HEK293 (cell line): Measurements from ENCODE around the gene POLR2H.

Experiments used
- CTCF ChIA-PET: fragments of 350-600 bp; formaldehyde crosslinking; extraction: SDS; loops from one replicate; lab custom pipeline; 2021; ENCODE audit warnings: antibody characterized with exemption; lab: Yijun Ruan, JAX
- POLR2A ChIA-PET: fragments of 300-600 bp; formaldehyde crosslinking; extraction: SDS; loops from one replicate; lab custom pipeline; 2020; ENCODE audit warnings: antibody characterized with exemption, inconsistent platforms; lab: Yijun Ruan, JAX
- H3K27ac ChIP-seq: fragments of 200-500 bp; sonication (Bioruptor generic); 2 replicates; pipeline ENCODE4 v1.5.1; 2014; ENCODE audit warnings: low read depth, low read length, control low read depth, inconsistent platforms; ENCODE audit errors: extremely low read depth
- H3K36me3 ChIP-seq, 2 experiments: fragments of 200-500 bp in 1 of 2; sonication (Bioruptor generic) in 1 of 2; 1 replicate in 1 of 2; 2 replicates in 1 of 2; pipeline ENCODE4 v1.5.1; 2014 to 2017; ENCODE audit warnings: inconsistent platforms in 2 of 2, low read length in 2 of 2; ENCODE audit not compliant: control insufficient read depth in 2 of 2, insufficient read depth in 1 of 2
- H3K4me1 ChIP-seq: fragments of 200-500 bp; sonication (Bioruptor generic); 2 replicates; pipeline ENCODE4 v1.5.1; 2014; ENCODE audit warnings: mild to moderate bottlenecking, low read length, inconsistent platforms; ENCODE audit not compliant: control insufficient read depth, insufficient read depth
- H3K4me3 ChIP-seq: 2 replicates; pipeline ENCODE4 v1.5.1; 2011; ENCODE audit warnings: low read depth, mild to moderate bottlenecking, control low read depth, low read length, moderate library complexity
- H3K9me3 ChIP-seq: fragments of 200-500 bp; sonication (Bioruptor generic); 2 replicates; pipeline ENCODE4 v1.5.1; 2014; ENCODE audit warnings: low read depth, low read length, inconsistent platforms; ENCODE audit not compliant: control insufficient read depth, insufficient read depth
- FEZF1 ChIP-seq: fragments of 450-650 bp; formaldehyde crosslinking; IDR thresholded peaks from 2 replicates; pipeline ENCODE4 v1.5.1; 2016; ENCODE audit warnings: missing biosample characterization, missing genetic modification characterization
- HOXD13 ChIP-seq: sonication (generic); formaldehyde crosslinking; IDR thresholded peaks from 2 replicates; pipeline ENCODE4 v1.8.0; 2022; ENCODE audit warnings: missing genetic modification reagents, borderline replicate concordance
- MZF1 ChIP-seq: fragments of 450-650 bp; formaldehyde crosslinking; IDR thresholded peaks from 2 replicates; pipeline ENCODE4 v1.5.1; 2017; ENCODE audit warnings: missing biosample characterization, missing genetic modification characterization, borderline replicate concordance
- PRDM10 ChIP-seq: fragments of 450-650 bp; formaldehyde crosslinking; IDR thresholded peaks from 2 replicates; pipeline ENCODE4 v1.5.1; 2016; ENCODE audit warnings: missing biosample characterization, missing genetic modification characterization
- PRDM6 ChIP-seq: fragments of 450-650 bp; formaldehyde crosslinking; IDR thresholded peaks from 2 replicates; pipeline ENCODE4 v1.5.1; 2017; ENCODE audit warnings: missing biosample characterization, missing genetic modification characterization
- ZBTB1 ChIP-seq: fragments of 450-650 bp; formaldehyde crosslinking; IDR thresholded peaks from 2 replicates; pipeline ENCODE4 v1.5.1; 2016; ENCODE audit warnings: missing biosample characterization, missing genetic modification characterization
- ZBTB6 ChIP-seq: fragments of 450-650 bp; formaldehyde crosslinking; IDR thresholded peaks from 2 replicates; pipeline ENCODE4 v1.5.1; 2017; ENCODE audit warnings: missing biosample characterization, missing genetic modification characterization
- ZEB2 ChIP-seq: fragments of 450-650 bp; formaldehyde crosslinking; IDR thresholded peaks from 2 replicates; pipeline ENCODE4 v1.5.1; 2016; ENCODE audit warnings: missing biosample characterization, missing genetic modification characterization
- ZFP3 ChIP-seq: fragments of 450-650 bp; formaldehyde crosslinking; IDR thresholded peaks from 2 replicates; pipeline ENCODE4 v1.5.1; 2016; ENCODE audit warnings: low read depth, missing biosample characterization, missing genetic modification characterization
- ZNF214 ChIP-seq: fragments of 450-650 bp; formaldehyde crosslinking; IDR thresholded peaks from 2 replicates; pipeline ENCODE4 v1.5.1; 2017; ENCODE audit warnings: missing biosample characterization, mild to moderate bottlenecking, missing genetic modification characterization, borderline replicate concordance
- ZNF248 ChIP-seq: fragments of 450-650 bp; formaldehyde crosslinking; IDR thresholded peaks from 2 replicates; pipeline ENCODE4 v1.5.1; 2017; ENCODE audit warnings: missing biosample characterization, missing genetic modification characterization
- ZNF292 ChIP-seq: fragments of 450-650 bp; formaldehyde crosslinking; IDR thresholded peaks from 2 replicates; pipeline ENCODE4 v1.5.1; 2016; ENCODE audit warnings: low read depth, missing biosample characterization, missing genetic modification characterization, borderline replicate concordance
- ZNF335 ChIP-seq: fragments of 450-650 bp; formaldehyde crosslinking; conservative IDR thresholded peaks from 2 replicates; pipeline ENCODE4 v1.5.1; 2016; ENCODE audit warnings: missing biosample characterization, missing genetic modification characterization
- ZNF426 ChIP-seq: fragments of 450-650 bp; formaldehyde crosslinking; IDR thresholded peaks from 2 replicates; pipeline ENCODE4 v1.5.1; 2017; ENCODE audit warnings: missing biosample characterization, missing genetic modification characterization, mild to moderate bottlenecking, inconsistent platforms, moderate library complexity
- ZNF473 ChIP-seq: fragments of 450-650 bp; formaldehyde crosslinking; IDR thresholded peaks from 2 replicates; pipeline ENCODE4 v1.5.1; 2017; ENCODE audit warnings: missing biosample characterization, missing genetic modification characterization
- ZNF48 ChIP-seq: fragments of 450-650 bp; formaldehyde crosslinking; IDR thresholded peaks from 2 replicates; pipeline ENCODE4 v1.5.1; 2016; ENCODE audit warnings: missing biosample characterization, missing genetic modification characterization
- ZNF549 ChIP-seq: fragments of 450-650 bp; IDR thresholded peaks from 2 replicates; pipeline ENCODE4 v1.5.1; 2018; ENCODE audit warnings: missing biosample characterization, missing genetic modification characterization, mild to moderate bottlenecking, inconsistent platforms, moderate library complexity
- ZNF677 ChIP-seq: fragments of 450-650 bp; IDR thresholded peaks from 2 replicates; pipeline ENCODE4 v1.5.0; 2018; ENCODE audit warnings: missing biosample characterization, mild to moderate bottlenecking, missing genetic modification characterization, moderate library complexity
- ZNF76 ChIP-seq: fragments of 450-650 bp; formaldehyde crosslinking; IDR thresholded peaks from 2 replicates; pipeline ENCODE4; 2016; ENCODE audit warnings: low read depth, missing biosample characterization, missing genetic modification characterization, borderline replicate concordance
- ZNF785 ChIP-seq: fragments of 450-650 bp; formaldehyde crosslinking; IDR thresholded peaks from 2 replicates; pipeline ENCODE4 v1.5.1; 2016; ENCODE audit warnings: missing biosample characterization, missing genetic modification characterization
- ZNF837 ChIP-seq: fragments of 450-650 bp; formaldehyde crosslinking; IDR thresholded peaks from 2 replicates; pipeline ENCODE4 v1.5.1; 2016; ENCODE audit warnings: missing biosample characterization, missing genetic modification characterization
- ZSCAN18 ChIP-seq: fragments of 450-650 bp; formaldehyde crosslinking; IDR thresholded peaks from 2 replicates; pipeline ENCODE4 v1.5.1; 2016; ENCODE audit warnings: missing biosample characterization, missing genetic modification characterization
- TF ChIP-seq, protein P1 (sequence below): fragments of 450-650 bp; formaldehyde crosslinking; IDR thresholded peaks from 2 replicates; pipeline ENCODE4 v1.5.1; 2016; ENCODE audit warnings: missing biosample characterization, missing genetic modification characterization
- TF ChIP-seq, protein P2 (sequence below): fragments of 450-650 bp; formaldehyde crosslinking; IDR thresholded peaks from 2 replicates; pipeline ENCODE4 v1.5.0; 2017; ENCODE audit warnings: missing biosample characterization, missing genetic modification characterization, borderline replicate concordance

Gene POLR2H

GRCh38 chr3:184337399-184337714 lies 24.2 kb upstream of the POLR2H start, which contains the start of gene FAM131A:
Gene FAM131A (plus strand): TSS chr3:184337600. CDS start chr3:184337631, 31 bp downstream.
- POLR2A ChIA-PET: interaction anchor here (1.1 to 2.0 kb wide), 2 partner anchors 16 to 34 kb away, joined by 3 to 5 read pairs; no protein-coding TSS in a partner anchor

DNA sequence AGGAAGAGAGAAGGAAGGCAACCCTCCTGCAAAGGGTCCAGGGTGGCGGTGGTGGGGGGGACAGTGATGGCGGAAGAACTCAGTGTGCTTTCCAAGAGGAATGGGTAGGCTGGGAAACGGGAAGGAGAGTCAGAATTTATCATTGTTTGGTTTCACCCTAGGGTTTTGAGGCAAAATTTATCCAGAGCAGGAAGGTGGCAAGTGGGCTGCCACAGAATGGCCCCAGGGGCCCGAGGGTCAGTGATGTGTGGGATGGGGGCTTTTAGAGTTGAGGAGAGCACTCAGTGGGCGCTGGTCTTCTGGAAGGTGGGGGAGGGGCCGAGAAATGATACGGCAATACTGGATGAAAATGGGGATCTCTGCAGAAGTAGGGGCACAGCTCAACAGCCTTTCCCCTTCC lies 23.5 kb upstream of the POLR2H start:
- H3K4me1 ChIP-seq: no peaks in the 10 kb centered on the region
- H3K27ac ChIP-seq: no peak overlapping the region
- ChIA-PET POLR2A (interaction anchor here (0.6 to 2.0 kb wide), 3 partner anchors 11 to 34 kb away, joined by 3 to 5 read pairs (median 3); no protein-coding TSS in a partner anchor), CTCF (interaction anchor here (1.6 to 2.2 kb wide), 2 partner anchors 16 to 34 kb away, joined by 6 to 8 read pairs; no protein-coding TSS in a partner anchor)
- no peak overlapping the region for H3K4me3 ChIP-seq
- no peak for TF ChIP-seq ZBTB6 (tag by site-specific recombination)
- no peak for TF ChIP-seq ZNF214
- TF ChIP-seq PRDM10 (tag by site-specific recombination): no peak
- TF ChIP-seq ZNF248: no peak
- no peak for TF ChIP-seq ZNF48 (tag by site-specific recombination)
- no peak for TF ChIP-seq HOXD13
- TF ChIP-seq ZNF677 (tag by site-specific recombination): no peak
- TF ChIP-seq MZF1 (tag by site-specific recombination): no peak
- TF ChIP-seq, protein P1, sequence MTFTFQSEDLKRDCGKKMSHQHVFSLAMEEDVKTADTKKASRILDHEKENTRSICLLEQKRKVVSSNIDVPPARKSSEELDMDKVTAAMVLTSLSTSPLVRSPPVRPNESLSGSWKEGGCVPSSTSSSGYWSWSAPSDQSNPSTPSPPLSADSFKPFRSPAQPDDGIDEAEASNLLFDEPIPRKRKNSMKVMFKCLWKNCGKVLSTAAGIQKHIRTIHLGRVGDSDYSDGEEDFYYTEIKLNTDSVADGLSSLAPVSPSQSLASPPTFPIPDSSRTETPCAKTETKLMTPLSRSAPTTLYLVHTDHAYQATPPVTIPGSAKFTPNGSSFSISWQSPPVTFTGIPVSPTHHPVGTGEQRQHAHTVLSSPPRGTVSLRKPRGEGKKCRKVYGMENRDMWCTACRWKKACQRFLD (tag by site-specific recombination): no peak
- TF ChIP-seq, protein P2, sequence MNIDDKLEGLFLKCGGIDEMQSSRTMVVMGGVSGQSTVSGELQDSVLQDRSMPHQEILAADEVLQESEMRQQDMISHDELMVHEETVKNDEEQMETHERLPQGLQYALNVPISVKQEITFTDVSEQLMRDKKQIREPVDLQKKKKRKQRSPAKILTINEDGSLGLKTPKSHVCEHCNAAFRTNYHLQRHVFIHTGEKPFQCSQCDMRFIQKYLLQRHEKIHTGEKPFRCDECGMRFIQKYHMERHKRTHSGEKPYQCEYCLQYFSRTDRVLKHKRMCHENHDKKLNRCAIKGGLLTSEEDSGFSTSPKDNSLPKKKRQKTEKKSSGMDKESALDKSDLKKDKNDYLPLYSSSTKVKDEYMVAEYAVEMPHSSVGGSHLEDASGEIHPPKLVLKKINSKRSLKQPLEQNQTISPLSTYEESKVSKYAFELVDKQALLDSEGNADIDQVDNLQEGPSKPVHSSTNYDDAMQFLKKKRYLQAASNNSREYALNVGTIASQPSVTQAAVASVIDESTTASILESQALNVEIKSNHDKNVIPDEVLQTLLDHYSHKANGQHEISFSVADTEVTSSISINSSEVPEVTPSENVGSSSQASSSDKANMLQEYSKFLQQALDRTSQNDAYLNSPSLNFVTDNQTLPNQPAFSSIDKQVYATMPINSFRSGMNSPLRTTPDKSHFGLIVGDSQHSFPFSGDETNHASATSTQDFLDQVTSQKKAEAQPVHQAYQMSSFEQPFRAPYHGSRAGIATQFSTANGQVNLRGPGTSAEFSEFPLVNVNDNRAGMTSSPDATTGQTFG (tag by site-specific recombination): no peak
- no peak for TF ChIP-seq ZNF473 (tag by site-specific recombination)
- TF ChIP-seq ZNF837 (tag by site-specific recombination): no peak
- TF ChIP-seq ZSCAN18 (tag by site-specific recombination): no peak
- no peak for TF ChIP-seq ZFP3
- no peak for TF ChIP-seq ZNF549 (tag by site-specific recombination)
- TF ChIP-seq ZNF426 (tag by site-specific recombination): no peak
- no peak for TF ChIP-seq ZEB2 (tag by site-specific recombination)
- no peak for TF ChIP-seq PRDM6 (tag by site-specific recombination)
- TF ChIP-seq ZNF292 (tag by site-specific recombination): no peak
- TF ChIP-seq, all 188 proteins: peak for 0
- Histone ChIP-seq H3K36me3 (peaks cover 0 to 55% of the 10 kb centered on the region in 2 experiments; a peak in 1 of 3 replicates), H3K9me3 (no peaks in the 10 kb centered on the region)

More at GRCh38 chr3:184337399-184337714, 24.2 kb upstream of the POLR2H start, which contains the start of gene FAM131A:
- Histone ChIP-seq H3K27ac (peak within 1 kb of the TSS; percentile 73; the same call in 1 of the 2 replicates), H3K9me3 (no peaks in the 10 kb centered on the region), H3K4me3 (peak within 1 kb of the TSS; percentile 86), H3K36me3 (peaks cover 0 to 55% of the 10 kb centered on the region in 2 experiments; a peak in 1 of 3 replicates), H3K4me1 (no peaks in the 10 kb centered on the region)
- no peak for TF ChIP-seq ZNF335 (tag by site-specific recombination)
- TF ChIP-seq ZNF785 (tag by site-specific recombination): no peak
- no peak for TF ChIP-seq ZBTB1
- TF ChIP-seq ZNF76 (tag by site-specific recombination): no peak
- no peak for TF ChIP-seq FEZF1 (tag by site-specific recombination)
- CTCF ChIA-PET: interaction anchor here (1.6 to 2.2 kb wide), 2 partner anchors 16 to 35 kb away, joined by 6 to 8 read pairs; no protein-coding TSS in a partner anchor
